GM12878 (cell line): ENCODE data around the gene UNKL. TPM values are rescaled to one million over a fixed set of nuclear protein-coding genes. Genes with fewer than 3 reads are reported as not detected.

ENCODE experiments used
- ATAC-seq: fragments of 200-7000 bp; cut with Tn5 transposase; 3 replicates; pipeline ENCODE4 v1.9.1; 2020; ENCODE audit warnings: mild to moderate bottlenecking, moderate library complexity
- BruUV-seq: library from RNA; stranded (reverse); fragments of 400-500 nt; replicated peaks from 2 replicates; lab custom pipeline; 2021; lab: Mats Ljungman, UMichigan
- CTCF ChIA-PET: fragments of 300-600 bp; sonication (Branson Sonifier 250); formaldehyde crosslinking; extraction: SDS; loops from one replicate; lab custom pipeline; 2021; ENCODE audit warnings: inconsistent platforms; lab: Yijun Ruan, JAX
- POLR2A ChIA-PET: fragments of 350-600 bp; formaldehyde crosslinking; extraction: SDS; loops from one replicate; lab custom pipeline; 2021; ENCODE audit warnings: inconsistent platforms; lab: Charles Lee
- RAD21 ChIA-PET: fragments of 300-600 bp; sonication (Branson Sonifier 250); formaldehyde crosslinking; loops from one replicate; lab custom pipeline; 2023; ENCODE audit warnings: antibody characterized with exemption; ENCODE audit not compliant: unreplicated experiment; lab: Charles Lee
- SMC1A ChIA-PET: fragments of 300-600 bp; sonication (Branson Sonifier 250); formaldehyde crosslinking; loops from one replicate; lab custom pipeline; 2023; ENCODE audit not compliant: unreplicated experiment, uncharacterized antibody; lab: Charles Lee
- DNase-seq: peaks from one replicate; pipeline ENCODE4 v3.0.0-alpha.2; 2011; ENCODE audit warnings: low read depth, low spot score
- FAIRE-seq: peaks from 3 replicates; lab custom pipeline; 2011; peaks lifted over from hg19 to GRCh38; lab: Jason Lieb, UNC
- H2AFZ ChIP-seq: 2 replicates; pipeline ENCODE4 v1.6.0; 2011; ENCODE audit warnings: low read depth, low read length, control low read depth; ENCODE audit not compliant: control insufficient read depth
- H3K27ac ChIP-seq: 2 replicates; pipeline ENCODE4 v1.5.1; 2011; ENCODE audit warnings: control low read depth; ENCODE audit not compliant: control insufficient read depth, insufficient read depth
- H3K27me3 ChIP-seq, 2 experiments: replicated peaks in 1 of 2; 2 replicates each; pipeline versions ENCODE4 v1.6.0 to v1.6.1; 2011; ENCODE audit warnings: low read length in 1 of 2; ENCODE audit not compliant: control insufficient read depth in 2 of 2, insufficient read depth in 2 of 2
- H3K36me3 ChIP-seq, 2 experiments: 2 replicates each; pipeline ENCODE4 v1.5.1; 2011; ENCODE audit warnings: low read length in 1 of 2; ENCODE audit not compliant: control insufficient read depth in 2 of 2, insufficient read depth in 2 of 2
- H3K4me1 ChIP-seq: 2 replicates; pipeline ENCODE4 v1.6.1; 2011; ENCODE audit warnings: mild to moderate bottlenecking, low read length, moderate library complexity, mixed read lengths; ENCODE audit not compliant: control insufficient read depth, insufficient read depth
- H3K4me2 ChIP-seq: 2 replicates; pipeline ENCODE4 v1.6.0; 2011; ENCODE audit warnings: control low read depth; ENCODE audit not compliant: control insufficient read depth, insufficient read depth
- H3K4me3 ChIP-seq: fragments of 200-600 bp; sonication (generic); 2 replicates; pipeline ENCODE4 v1.5.1; 2016
- H3K79me2 ChIP-seq: 2 replicates; pipeline ENCODE4 v1.6.0; 2011; ENCODE audit warnings: low read length; ENCODE audit not compliant: control insufficient read depth, insufficient read depth
- H3K9ac ChIP-seq: 2 replicates; pipeline ENCODE4 v1.8.0; 2011; ENCODE audit warnings: low read length, control low read depth, mixed read lengths; ENCODE audit not compliant: control insufficient read depth, insufficient read depth
- H3K9me3 ChIP-seq: replicated peaks from 3 replicates; pipeline ENCODE4 v1.5.1; 2011; ENCODE audit warnings: mild to moderate bottlenecking, low read length; ENCODE audit not compliant: control insufficient read depth, insufficient read depth
- H4K20me1 ChIP-seq: 2 replicates; pipeline ENCODE4 v1.6.0; 2011; ENCODE audit not compliant: control insufficient read depth, insufficient read depth
- ATF7 ChIP-seq: fragments of 450-650 bp; IDR thresholded peaks from 2 replicates; pipeline ENCODE4 v1.6.1; 2016; ENCODE audit warnings: low read depth, mild to moderate bottlenecking
- CBX3 ChIP-seq: fragments of 200-600 bp; sonication (generic); IDR thresholded peaks from 2 replicates; pipeline ENCODE4 v1.6.1; 2016; ENCODE audit warnings: low read depth, borderline replicate concordance
- PML ChIP-seq: IDR thresholded peaks from 2 replicates; pipeline ENCODE4 v1.6.1; 2012; ENCODE audit warnings: low read length, inconsistent platforms
- RELA ChIP-seq: fragments of 450-650 bp; IDR thresholded peaks from 2 replicates; pipeline ENCODE4 v1.8.0; 2014; ENCODE audit warnings: borderline replicate concordance; ENCODE audit not compliant: partially characterized antibody
- SMARCA5 ChIP-seq: fragments of 450-650 bp; IDR thresholded peaks from 2 replicates; pipeline ENCODE4 v1.6.1; 2017; ENCODE audit warnings: mild to moderate bottlenecking
- SPI1 ChIP-seq: IDR thresholded peaks from 2 replicates; pipeline ENCODE4 v1.6.1; 2011; ENCODE audit warnings: low read depth, mild to moderate bottlenecking, low read length, moderate library complexity, borderline replicate concordance; ENCODE audit not compliant: insufficient read depth
- ZNF207 ChIP-seq: fragments of 450-650 bp; IDR thresholded peaks from 2 replicates; pipeline ENCODE4 v1.6.1; 2014; ENCODE audit warnings: antibody characterized with exemption, mild to moderate bottlenecking, borderline replicate concordance
- ZNF274 ChIP-seq: IDR thresholded peaks from one replicate; pipeline ENCODE4 v1.8.0; 2011; ENCODE audit not compliant: insufficient read length, insufficient read depth
- ZNF622 ChIP-seq: fragments of 450-650 bp; IDR thresholded peaks from 2 replicates; pipeline ENCODE4 v1.6.1; 2017; ENCODE audit warnings: mild to moderate bottlenecking, inconsistent platforms
- WGBS: methylation state at CpG from one replicate; pipeline ENCODE4 v1.1.6; 2016; ENCODE audit warnings: low lambda C conversion rate; ENCODE audit not compliant: insufficient replicate concordance, insufficient coverage; ENCODE audit errors: missing lambda C conversion rate; 5-methylcytosine and 5-hydroxymethylcytosine counted together
- in situ Hi-C: fragments of 300-500 bp; cut with MboI; formaldehyde crosslinking; loops from 9 replicates; pipeline ENCODE4 v1.14.3; 2018; ENCODE audit warnings: mixed read lengths
- intact Hi-C: fragments of 100-400 bp; cut with micrococcal nuclease; formaldehyde crosslinking; loops from one replicate; pipeline ENCODE4 v1.14.2; 2022; ENCODE audit not compliant: unreplicated experiment
- polyA plus RNA-seq, 11 experiments: library from polyadenylated mRNA; depleted of rRNA in 4 of 11; unstranded in 6 of 11; stranded (reverse) in 5 of 11; fragments of >200 nt; fragmentation: Nextera tagmentation in 4 of 11; fragmentation: Illumina TruSeq in 1 of 11; extraction: Ambion mirVana in 4 of 11; extraction: Trizol in 1 of 11; gene quantifications; 1 replicate in 1 of 11; 2 replicates in 10 of 11; pipeline versions ENCODE4 v1.2.1 to v1.2.3, GENCODE V29; 2011 to 2016; ENCODE audit warnings: inconsistent platforms in 2 of 11, missing spikeins in 2 of 11, low read depth in 1 of 11
- total RNA-seq, 4 experiments: library from RNA; depleted of rRNA in 3 of 4; stranded (reverse); fragments of >200 nt in 3 of 4; fragmentation: Illumina TruSeq in 1 of 4; extraction: Trizol in 1 of 4; gene quantifications; 2 replicates each; pipeline versions ENCODE4 v1.2.1 to v1.2.3, GENCODE V29; 2013 to 2021
- TF ChIP-seq, protein P1 (sequence below): fragments of 150-350 bp; IDR thresholded peaks from 2 replicates; pipeline ENCODE4 v1.6.1; 2014; ENCODE audit warnings: mild to moderate bottlenecking, low read depth, low read length
- TF ChIP-seq, protein P2 (sequence below): fragments of 450-650 bp; IDR thresholded peaks from 2 replicates; pipeline ENCODE4 v1.6.1; 2017; ENCODE audit warnings: mild to moderate bottlenecking, low read depth, inconsistent platforms; ENCODE audit not compliant: poor library complexity, severe bottlenecking
- TF ChIP-seq, protein P3 (sequence below): fragments of 450-650 bp; IDR thresholded peaks from 2 replicates; pipeline ENCODE4 v1.6.1; 2016; ENCODE audit warnings: mild to moderate bottlenecking, moderate library complexity, borderline replicate concordance
- TF ChIP-seq, protein P4 (sequence below): fragments of 450-650 bp; IDR thresholded peaks from 2 replicates; pipeline ENCODE4 v1.6.1; 2018; ENCODE audit warnings: borderline replicate concordance, mild to moderate bottlenecking; ENCODE audit not compliant: partially characterized antibody

UNKL gene
- total and polyA plus RNA-seq, 10 of the 15 experiments (the other 5 are each of a cell fraction or from before 2014, with no cell fraction given), result 0.40 to 21.6 (median 9.1) TPM

DNA sequence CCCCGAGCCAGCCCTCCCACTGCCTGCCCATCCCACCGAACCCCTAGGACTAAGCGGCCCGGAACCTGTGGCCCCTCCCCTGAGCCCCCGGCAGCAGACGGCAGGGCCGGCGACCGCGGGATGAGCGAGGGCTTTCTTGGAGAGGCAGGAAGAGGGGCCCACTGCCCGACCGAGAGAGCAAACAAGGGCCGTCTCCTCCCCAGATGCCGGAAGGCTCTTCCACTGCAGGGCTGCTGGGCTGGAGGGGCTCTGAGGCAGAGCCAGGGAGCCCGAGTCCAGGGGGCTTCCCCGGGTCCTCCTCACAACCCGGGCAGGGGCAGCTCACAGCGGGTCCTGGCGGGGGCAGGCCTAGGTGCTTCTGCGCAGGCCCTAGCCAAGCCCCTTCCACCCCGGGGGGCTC lies 19.3 kb upstream of the UNKL start (continued):
- TF ChIP-seq, protein P1, sequence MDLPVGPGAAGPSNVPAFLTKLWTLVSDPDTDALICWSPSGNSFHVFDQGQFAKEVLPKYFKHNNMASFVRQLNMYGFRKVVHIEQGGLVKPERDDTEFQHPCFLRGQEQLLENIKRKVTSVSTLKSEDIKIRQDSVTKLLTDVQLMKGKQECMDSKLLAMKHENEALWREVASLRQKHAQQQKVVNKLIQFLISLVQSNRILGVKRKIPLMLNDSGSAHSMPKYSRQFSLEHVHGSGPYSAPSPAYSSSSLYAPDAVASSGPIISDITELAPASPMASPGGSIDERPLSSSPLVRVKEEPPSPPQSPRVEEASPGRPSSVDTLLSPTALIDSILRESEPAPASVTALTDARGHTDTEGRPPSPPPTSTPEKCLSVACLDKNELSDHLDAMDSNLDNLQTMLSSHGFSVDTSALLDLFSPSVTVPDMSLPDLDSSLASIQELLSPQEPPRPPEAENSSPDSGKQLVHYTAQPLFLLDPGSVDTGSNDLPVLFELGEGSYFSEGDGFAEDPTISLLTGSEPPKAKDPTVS, result no peak
- TF ChIP-seq PML, result no peak
- TF ChIP-seq, protein P2, sequence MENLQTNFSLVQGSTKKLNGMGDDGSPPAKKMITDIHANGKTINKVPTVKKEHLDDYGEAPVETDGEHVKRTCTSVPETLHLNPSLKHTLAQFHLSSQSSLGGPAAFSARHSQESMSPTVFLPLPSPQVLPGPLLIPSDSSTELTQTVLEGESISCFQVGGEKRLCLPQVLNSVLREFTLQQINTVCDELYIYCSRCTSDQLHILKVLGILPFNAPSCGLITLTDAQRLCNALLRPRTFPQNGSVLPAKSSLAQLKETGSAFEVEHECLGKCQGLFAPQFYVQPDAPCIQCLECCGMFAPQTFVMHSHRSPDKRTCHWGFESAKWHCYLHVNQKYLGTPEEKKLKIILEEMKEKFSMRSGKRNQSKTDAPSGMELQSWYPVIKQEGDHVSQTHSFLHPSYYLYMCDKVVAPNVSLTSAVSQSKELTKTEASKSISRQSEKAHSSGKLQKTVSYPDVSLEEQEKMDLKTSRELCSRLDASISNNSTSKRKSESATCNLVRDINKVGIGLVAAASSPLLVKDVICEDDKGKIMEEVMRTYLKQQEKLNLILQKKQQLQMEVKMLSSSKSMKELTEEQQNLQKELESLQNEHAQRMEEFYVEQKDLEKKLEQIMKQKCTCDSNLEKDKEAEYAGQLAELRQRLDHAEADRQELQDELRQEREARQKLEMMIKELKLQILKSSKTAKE, result no peak
- TF ChIP-seq SMARCA5, result no peak
- TF ChIP-seq ZNF207, result no peak
- TF ChIP-seq ZNF622, result no peak

DNA sequence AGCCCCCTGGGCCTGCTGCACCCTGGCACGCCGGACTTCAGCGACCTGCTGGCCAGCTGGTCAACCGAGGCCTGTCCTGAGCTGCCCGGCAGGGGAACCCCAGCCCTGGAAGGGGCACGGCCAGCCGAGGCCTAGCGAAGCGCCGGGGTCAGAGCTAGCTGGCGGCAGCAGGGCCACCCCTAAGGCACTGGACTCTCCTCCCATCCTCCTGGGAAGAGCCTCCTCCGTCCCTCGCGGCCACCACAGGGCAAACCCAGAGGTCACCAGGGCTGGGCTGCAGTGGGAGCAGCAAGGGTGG lies 18.7 kb upstream of the UNKL start:
- ChIA-PET CTCF (no interaction called here), RAD21 (interaction anchor here (0.7 kb wide), 1 partner anchor 8 kb away, joined by 3 read pairs; no protein-coding TSS in a partner anchor), POLR2A (no interaction called here), SMC1A (no interaction called here)
- peaks cover 0 to 10% of the 10 kb centered on the region in 2 experiments for H3K27me3 ChIP-seq
- in situ Hi-C loops, result no loop called here
- no peak for ATAC-seq
- H3K36me3 ChIP-seq, result no peaks in the 10 kb centered on the region
- intact Hi-C loops, result no loop called here
- BruUV-seq, result no TSS peak
- H3K4me3 ChIP-seq, result no peak overlapping the region
- no peak overlapping the region for H3K4me2 ChIP-seq
- no peaks in the 10 kb centered on the region; the same call in 1 of the 2 replicates for H4K20me1 ChIP-seq
- no peaks in the 10 kb centered on the region for H3K4me1 ChIP-seq
- DNase-seq, result no peak
- H2AFZ ChIP-seq, result no peak overlapping the region
- H3K9ac ChIP-seq, result no peak overlapping the region
- no peaks in the 10 kb centered on the region for H3K9me3 ChIP-seq
- 71% methylated on average over 14 of the region's 14 CpGs for WGBS
- no peak overlapping the region for H3K27ac ChIP-seq
- H3K79me2 ChIP-seq, result no peaks in the 10 kb centered on the region
- no peak for FAIRE-seq
- TF ChIP-seq, protein P3, sequence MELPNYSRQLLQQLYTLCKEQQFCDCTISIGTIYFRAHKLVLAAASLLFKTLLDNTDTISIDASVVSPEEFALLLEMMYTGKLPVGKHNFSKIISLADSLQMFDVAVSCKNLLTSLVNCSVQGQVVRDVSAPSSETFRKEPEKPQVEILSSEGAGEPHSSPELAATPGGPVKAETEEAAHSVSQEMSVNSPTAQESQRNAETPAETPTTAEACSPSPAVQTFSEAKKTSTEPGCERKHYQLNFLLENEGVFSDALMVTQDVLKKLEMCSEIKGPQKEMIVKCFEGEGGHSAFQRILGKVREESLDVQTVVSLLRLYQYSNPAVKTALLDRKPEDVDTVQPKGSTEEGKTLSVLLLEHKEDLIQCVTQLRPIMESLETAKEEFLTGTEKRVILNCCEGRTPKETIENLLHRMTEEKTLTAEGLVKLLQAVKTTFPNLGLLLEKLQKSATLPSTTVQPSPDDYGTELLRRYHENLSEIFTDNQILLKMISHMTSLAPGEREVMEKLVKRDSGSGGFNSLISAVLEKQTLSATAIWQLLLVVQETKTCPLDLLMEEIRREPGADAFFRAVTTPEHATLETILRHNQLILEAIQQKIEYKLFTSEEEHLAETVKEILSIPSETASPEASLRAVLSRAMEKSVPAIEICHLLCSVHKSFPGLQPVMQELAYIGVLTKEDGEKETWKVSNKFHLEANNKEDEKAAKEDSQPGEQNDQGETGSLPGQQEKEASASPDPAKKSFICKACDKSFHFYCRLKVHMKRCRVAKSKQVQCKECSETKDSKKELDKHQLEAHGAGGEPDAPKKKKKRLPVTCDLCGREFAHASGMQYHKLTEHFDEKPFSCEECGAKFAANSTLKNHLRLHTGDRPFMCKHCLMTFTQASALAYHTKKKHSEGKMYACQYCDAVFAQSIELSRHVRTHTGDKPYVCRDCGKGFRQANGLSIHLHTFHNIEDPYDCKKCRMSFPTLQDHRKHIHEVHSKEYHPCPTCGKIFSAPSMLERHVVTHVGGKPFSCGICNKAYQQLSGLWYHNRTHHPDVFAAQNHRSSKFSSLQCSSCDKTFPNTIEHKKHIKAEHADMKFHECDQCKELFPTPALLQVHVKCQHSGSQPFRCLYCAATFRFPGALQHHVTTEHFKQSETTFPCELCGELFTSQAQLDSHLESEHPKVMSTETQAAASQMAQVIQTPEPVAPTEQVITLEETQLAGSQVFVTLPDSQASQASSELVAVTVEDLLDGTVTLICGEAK, result no peak
- TF ChIP-seq ZNF274, result no peak
- no peak for TF ChIP-seq RELA
- TF ChIP-seq ATF7, result no peak
- TF ChIP-seq, protein P4, sequence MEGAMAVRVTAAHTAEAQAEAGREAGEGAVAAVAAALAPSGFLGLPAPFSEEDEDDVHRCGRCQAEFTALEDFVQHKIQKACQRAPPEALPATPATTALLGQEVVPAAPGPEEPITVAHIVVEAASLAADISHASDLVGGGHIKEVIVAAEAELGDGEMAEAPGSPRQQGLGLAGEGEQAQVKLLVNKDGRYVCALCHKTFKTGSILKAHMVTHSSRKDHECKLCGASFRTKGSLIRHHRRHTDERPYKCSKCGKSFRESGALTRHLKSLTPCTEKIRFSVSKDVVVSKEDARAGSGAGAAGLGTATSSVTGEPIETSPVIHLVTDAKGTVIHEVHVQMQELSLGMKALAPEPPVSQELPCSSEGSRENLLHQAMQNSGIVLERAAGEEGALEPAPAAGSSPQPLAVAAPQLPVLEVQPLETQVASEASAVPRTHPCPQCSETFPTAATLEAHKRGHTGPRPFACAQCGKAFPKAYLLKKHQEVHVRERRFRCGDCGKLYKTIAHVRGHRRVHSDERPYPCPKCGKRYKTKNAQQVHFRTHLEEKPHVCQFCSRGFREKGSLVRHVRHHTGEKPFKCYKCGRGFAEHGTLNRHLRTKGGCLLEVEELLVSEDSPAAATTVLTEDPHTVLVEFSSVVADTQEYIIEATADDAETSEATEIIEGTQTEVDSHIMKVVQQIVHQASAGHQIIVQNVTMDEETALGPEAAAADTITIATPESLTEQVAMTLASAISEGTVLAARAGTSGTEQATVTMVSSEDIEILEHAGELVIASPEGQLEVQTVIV, result no peak
- TF ChIP-seq CBX3, result no peak
- no peak for TF ChIP-seq SPI1
